NCI-H1436 treated with DMSO at 0.1 percent for 48 hours (cell line): ENCODE data around the gene PTPN13.
"Not testable (repeated sequence)": the region's sequence is repeated elsewhere in the genome, so short reads cannot be mapped to it uniquely, and the experiment has no call there.

Experiments used
- DNase-seq: peaks from one replicate; lab custom pipeline; 2025; lab: John Stamatoyannopoulos, UW

PTPN13 gene

DNA sequence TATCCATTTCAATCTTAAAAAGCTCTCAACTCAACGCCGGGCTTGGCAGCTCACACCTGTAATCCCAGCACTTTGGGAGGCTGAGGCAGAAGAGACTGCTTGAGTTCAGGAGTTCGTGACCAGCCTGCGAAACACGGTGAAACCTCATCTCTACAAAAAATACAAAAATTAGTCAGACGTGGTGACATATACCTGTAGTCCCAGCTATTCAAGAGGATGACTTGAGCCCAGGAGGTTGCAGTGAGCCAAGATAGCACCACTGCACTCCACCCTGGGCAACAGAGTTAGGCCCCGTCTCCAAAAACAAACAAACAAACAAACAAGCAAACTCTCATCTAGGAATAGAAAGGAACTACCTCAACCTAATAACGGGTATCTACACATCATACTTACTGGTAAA lies 50.8 kb downstream of the PTPN13 start:
- no peak for DNase-seq

DNA sequence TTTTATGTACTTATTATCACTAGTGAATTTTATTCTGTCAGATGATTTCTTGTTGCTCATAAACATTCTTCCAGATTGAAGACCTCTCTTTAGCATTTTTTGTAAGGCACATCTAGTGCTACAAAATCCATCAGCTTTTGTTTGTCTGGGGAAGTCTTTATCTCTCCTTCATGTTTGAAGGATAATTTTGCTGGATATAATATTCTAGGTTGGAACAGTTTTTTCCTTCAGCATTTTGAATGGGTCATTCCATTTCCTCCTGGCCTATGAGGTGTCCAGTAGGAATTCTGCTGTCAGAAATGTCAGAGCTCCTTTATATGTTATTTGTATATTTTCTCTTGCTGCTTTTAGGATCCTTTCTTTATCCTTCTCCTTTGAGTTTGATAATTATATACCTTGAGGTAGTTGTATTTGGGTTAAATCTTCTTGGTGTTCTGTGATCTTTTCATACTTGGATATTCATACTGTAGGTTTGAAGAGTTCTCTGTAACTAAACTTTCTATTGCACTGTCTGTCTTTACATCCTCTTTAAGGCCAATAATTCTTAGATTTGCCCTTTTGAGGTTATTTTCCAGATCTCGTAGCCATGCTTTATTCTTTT lies 58.3 kb downstream of the PTPN13 start:
- no peak for DNase-seq

DNA sequence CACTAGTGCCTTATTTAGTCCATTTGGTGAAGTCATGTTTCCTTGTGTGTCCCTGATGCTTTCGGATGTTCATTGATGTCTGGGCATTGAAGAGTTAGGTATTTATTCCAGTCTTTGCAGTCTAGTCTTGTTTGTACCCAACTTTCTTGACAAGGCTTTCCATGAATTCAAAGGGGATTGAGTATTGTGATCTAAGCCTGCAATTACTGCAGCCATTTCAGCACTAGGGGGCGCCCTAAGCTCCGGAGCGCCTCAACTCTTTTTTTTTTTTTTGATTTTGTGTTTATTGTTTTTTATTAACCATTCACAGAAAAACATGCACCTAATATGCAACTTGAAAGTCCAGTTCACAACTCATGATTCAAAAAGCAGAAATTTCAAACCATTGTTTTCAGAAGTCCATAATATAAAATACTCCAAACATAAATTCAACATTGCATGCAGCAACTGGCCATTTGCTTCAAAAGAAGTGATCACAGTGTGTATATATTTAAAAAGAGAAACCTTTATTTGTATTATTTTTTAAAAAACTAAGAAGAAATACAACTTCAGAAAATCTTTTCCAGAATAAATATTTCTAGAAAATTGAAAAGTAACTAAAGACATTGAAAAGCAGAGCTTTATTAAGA lies 59.2 kb downstream of the PTPN13 start:
- no peak for DNase-seq

DNA sequence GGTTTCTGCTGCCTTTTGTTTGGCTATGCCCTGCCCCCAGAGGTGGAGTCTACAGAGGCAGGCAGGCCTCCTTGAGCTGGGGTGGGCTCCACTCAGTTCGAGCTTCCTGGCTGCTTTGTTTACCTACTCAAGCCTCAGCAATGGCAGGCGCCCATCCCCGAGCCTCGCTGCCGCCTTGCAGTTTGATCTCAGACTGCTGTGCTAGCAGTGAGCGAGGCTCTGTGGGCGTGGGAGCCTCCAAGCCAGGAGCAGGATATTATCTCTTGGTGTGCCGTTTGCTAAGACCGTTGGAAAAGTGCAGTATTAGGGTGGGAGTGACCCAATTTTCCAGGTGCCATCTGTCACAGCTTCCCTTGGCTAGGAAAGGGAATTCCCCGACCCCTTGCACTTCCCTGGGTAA lies 62.7 kb downstream of the PTPN13 start:
- DNase-seq = not testable (repeated sequence)

DNA sequence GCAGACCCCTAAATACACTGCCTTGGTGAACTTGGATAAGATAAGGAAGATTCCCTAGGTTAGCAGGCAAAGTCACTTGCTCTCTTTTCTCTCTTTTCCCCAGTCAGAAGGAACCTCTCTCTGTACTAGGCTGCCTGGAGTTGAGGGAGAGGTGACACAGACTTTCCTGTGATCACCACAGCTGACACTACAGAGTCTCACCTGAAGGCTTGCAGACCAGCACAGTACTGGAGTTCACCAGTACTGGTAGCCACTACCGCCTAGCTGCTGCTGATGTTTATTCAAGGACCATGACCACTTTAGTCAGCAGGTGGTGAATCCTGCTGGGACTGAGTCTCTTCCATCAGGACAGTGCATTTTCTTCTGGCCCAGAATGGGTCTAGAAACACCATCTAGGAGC lies 63.3 kb downstream of the PTPN13 start:
- DNase-seq = no peak

DNA sequence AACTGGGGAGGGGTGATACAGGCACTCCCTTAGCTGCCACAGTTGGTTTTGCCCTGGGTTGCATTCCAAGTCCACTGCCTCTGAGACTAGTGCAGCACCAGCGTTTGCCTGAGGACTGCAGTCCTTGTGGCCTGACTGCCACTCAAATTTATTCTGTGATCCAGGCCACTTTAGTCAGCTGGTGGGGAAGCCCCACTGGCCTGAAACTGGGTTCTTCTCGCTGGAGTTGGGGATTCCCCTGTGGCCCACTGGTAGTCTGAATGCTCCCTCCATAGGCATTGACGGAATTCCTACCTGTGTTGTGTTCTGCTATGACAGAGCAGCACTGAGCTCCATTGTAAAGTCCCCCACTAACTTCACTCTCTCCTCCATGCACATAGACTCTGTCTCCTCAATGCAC lies 63.8 kb downstream of the PTPN13 start:
- DNase-seq = no peak

DNA sequence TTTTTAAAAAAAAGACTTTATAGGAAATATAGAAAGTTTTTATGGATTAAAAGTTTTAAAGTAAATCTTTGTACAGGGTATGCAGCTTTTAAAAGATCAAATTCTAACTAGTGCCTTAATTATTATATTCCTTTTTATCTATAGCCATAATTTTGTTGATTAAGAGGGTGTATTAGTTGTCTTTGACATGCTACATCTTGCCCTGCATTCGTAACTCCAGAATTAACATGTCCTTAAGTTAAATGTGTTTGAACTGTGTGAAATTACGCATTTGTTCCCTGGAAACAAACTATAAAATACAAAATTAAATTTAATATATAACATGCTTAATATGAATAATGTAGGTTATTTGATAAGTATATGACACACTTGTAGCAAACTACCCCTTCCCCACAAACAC lies 66.3 kb downstream of the PTPN13 start:
- no peak for DNase-seq

DNA sequence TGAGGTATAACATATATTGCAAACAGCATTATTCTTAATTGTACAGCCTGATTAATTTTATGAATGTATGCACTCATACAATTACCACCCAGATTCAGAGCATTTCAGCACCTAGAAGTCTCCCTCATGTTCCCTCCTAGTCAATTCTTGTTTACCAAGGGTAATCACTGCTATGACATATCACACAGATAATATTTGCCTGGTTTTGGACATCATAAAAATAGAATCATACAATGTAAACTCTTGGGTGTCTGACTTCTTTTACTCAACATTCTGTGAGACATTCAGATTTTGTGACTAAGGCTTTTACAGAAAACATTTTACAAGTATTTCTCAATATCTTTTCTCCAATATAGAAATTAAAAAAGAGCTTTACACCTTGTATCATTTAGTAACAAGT lies 66.9 kb downstream of the PTPN13 start:
- no peak for DNase-seq

DNA sequence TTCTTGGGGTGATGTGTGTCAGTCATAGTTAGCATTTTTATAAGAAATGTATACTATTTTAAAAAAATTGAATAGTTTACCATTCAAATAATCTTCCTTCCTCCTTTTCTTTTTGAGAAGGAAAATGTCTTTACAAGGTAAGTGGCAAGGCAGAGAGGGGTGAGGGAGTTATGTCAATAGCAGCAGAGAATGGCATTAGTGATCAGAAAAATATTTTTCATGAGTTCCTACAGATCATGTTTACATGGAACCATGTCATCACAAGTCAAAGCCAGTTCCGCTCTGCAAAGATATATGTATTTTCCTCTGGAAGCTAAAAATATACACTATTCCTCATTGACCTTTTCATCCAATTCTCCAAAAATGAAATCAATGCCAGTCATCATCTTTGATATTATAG lies 67.3 kb downstream of the PTPN13 start:
- DNase-seq = no peak

DNA sequence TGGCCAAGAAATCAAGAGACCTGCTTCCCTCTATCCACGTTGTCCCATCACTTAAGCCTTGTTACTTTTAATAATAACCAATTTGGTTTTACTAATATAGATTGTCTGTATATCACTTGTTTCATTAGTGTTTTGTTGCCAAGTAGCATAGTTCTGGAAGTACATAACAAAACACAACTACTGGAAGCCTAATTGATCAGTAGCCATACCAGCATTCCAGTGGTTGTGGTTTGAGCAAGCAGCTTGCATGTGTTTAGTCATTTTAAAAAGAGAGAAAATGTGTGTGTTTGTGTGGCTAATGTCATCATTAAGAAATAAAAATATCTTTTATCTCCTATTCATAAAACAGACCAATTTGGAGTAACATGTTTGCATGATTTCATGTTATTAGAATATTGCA lies 70.8 kb downstream of the PTPN13 start:
- DNase-seq = no peak

DNA sequence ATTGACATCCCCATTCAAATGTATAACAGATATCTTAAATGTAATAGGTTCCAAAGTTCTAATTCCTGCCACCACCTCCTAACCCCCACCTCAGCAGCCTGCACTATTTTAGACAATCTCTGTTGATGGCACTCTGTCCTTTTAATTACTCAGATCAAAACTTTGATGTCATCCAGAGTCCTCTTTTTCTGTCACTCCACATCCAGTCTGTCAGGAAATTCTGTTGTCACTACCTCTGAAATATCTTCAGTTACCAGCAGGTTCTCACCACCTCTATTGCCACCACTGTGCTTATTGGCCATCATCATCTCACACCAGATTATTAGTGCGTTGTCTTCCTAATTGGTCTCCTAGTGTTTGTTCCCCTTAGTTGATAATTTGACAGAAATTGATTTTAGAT lies 76.2 kb downstream of the PTPN13 start:
- DNase-seq = no peak

DNA sequence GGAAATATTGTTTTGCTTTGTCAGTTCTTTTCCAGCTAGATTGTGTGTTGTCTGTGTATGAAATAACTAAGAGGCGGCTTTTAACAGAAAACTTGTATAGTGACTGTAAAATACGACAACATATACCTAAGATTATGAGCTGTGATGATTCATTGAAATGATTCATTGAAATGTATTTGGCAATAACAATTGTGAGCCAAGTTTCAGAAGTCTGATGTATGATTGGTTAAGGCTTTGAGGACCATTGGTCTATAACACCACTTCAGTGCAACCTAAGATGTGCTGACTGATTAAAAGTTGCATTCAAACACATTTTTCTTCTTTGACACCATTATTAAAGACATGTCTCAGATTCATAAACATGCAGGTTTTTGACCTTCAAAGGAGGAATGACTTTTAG lies 76.6 kb downstream of the PTPN13 start:
- no peak for DNase-seq

DNA sequence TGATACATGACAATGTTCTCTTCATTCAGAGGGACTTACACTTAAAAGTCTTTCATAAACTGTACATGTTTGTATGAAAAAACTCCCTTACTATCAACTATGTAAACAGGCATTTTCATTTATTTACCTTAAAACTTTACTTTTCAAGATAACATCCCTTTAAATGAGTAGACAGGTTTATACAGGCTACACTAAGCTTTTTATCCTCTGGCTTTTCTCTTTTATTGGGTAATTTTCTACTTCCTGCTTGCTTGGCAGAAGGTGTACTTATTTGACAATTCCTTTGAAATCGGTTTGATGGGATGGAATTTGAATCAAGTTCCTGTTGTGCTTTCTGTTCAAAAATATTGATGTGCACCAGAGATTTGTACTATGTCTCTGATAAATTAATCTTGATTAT lies 81.4 kb downstream of the PTPN13 start:
- no peak for DNase-seq

DNA sequence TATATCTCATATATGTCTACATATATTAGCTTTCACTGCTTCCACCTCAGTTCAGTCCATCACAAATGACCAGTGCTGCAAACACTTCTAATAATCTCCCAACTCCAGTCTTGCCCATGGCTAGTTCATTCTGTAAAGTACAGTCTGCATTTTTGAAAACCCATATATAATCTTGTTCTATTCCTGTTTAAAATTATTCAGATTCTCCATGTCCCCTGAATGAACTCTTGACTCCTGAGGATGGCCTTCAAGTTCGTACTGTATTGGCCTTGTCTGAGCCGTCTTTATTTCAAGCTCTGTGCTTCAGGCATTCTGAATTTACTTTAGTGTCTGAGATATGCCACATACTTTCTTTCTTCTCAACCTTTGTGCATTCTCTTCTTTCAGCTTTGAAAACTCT lies 84.7 kb downstream of the PTPN13 start:
- no peak for DNase-seq

DNA sequence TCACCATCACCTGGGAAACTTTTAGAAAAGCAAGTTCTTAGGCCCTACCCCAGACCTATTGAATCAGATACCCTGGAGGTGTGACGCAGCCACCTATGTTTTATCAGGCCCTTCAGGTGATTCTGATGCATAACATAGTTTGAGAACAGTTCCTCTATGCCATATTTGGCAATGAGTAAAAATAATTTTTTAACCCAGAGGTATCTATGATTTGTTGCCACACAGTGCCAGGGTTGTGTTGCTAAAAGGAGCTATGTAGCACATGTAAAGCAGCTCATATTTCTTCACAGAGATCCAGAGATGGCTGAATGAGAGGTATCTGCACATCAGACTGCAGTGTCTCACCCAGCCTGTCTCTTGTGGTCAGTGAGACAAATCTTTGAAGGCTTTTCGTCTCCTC lies 85.3 kb downstream of the PTPN13 start:
- DNase-seq = no peak

DNA sequence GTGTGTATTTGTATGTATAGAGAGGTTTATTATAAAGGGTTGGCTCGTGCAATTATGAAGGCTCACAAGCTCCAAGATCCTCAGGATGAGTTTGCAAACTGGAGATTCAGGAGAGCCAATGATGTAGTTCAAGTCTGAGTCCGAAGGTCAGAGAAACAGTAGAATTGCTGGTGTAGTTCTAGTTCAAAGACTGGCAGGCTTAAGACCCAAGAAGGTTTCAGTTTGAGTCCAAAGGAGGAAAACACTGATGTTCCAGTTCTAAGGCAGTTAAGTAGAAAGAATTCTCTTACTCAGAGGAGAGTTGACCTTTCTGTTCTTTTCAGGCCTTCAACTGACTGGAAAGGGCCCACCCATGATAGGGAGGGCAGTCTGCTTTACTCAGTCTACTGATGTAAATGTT lies 89.1 kb downstream of the PTPN13 start:
- no peak for DNase-seq

DNA sequence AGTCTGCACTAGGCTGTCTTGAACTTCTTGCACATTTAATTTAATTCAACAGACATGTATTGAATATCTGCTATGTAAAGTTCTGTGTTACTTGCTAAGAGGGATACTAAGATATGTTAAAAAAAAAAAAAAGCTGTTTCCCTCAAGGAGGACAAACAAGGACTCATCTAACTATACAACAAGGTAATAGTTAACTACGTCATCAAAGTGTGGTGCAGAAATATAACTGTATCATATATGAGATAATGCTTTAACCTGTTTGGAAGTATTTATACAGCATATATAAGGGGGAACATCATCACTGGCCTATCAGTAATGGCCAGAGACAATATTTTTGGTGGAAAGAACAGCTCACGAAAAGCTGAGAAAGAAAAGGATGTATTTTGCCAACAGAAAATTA lies 89.9 kb downstream of the PTPN13 start:
- no peak for DNase-seq

DNA sequence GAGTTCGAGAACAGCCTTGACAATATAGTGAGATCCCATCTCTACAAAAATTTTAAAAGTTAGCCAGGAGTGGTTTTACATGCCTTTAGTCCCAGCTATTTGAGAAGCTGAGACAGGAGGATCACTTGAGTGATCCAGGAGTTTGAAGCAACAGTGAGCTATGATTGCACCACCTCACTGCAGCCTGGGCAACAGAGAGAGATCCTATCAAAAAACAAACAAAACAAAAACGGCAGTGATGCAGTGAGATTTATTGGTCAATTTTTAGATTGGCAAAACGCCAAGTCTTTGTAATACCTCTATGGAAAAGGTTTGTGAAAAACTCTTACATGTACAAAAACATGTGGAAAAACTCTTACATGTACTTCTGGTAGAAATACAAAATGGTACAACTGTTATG lies 91.3 kb downstream of the PTPN13 start:
- DNase-seq = no peak

DNA sequence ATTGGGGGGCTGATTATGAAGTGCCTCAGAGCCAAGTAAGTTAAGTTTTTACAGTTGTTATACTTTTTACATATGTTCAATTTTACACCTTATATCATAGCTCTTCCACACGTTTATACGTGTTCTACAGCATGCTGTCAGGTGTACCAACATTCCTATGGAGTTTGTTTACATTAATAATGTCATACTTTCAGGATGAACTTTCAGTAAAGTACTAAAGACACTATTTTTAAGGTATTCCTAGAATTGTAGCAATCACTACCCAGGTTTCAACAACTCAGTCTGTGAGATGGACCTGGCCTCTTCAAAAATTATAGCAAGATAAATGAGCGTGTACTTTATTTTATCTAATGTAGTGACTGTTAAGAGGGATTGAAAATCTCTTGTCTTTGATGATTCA lies 92.6 kb downstream of the PTPN13 start:
- no peak for DNase-seq

DNA sequence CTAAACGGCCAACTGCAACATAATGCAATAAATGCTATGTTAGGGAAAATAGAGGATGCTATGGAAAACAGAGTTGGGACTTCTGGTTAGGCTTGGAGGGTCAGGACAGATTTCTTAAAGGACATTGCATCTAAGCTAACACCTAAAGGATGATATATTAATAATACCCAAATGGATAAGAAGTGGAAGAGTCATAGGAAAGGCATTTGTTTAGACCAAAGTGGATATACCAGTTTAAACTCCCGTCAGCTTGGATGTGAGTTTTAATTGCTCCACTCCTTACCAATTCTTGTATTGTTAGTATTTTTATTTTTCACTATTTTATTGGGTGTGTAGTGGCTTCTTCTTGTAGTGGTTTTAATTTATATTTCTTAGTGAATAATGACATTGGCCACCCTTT lies 93.9 kb downstream of the PTPN13 start:
- no peak for DNase-seq

DNA sequence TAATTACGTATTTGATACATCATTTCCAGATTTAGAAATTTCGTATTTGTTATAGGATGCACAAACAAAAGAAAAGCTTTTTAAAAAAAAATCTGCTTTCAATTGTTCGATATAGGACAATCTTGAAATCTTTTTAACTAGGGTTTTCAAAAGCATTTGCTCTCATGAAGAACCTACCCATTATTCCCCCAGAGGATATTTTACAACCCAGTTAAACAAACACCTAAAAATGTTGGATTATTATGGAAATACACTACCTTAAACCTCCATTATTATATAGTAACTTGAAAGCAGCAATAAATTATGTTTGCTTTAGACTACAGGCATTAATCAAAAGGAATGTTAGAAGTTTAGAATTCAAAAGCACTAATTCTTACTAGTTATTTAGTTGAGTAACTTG lies 110.5 kb downstream of the PTPN13 start:
- DNase-seq = no peak

DNA sequence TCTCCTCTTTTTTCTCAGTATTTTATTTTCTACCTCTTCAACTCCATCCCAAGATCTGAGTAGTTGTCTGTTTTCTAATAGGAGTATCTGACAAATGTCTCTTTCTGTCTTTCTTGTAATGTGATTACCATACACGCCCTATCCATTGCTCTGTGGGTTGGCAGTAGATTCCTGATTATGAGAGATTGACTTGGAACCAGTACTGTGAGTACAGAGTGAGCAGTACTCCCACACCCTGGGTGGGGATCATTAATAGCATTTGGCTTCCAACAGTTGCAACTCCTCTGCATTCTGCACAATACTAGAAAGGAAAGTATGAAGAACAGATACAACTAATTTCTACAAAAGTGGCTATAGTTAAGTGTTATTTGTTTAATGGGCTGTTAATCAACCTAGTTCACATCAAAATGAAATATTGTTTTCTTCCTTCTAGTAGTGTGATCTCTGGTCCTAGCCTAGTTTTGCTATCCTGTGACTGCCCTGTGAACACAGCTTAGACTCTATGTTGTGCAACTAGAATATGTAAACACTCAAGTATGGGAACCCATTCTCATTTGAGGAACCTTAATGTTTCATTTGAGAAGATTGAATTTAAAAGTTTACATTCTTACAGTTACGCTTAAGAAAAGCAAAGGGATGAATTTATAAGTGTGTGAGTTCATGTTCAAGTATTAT lies 112.9 kb downstream of the PTPN13 start:
- DNase-seq = no peak

DNA sequence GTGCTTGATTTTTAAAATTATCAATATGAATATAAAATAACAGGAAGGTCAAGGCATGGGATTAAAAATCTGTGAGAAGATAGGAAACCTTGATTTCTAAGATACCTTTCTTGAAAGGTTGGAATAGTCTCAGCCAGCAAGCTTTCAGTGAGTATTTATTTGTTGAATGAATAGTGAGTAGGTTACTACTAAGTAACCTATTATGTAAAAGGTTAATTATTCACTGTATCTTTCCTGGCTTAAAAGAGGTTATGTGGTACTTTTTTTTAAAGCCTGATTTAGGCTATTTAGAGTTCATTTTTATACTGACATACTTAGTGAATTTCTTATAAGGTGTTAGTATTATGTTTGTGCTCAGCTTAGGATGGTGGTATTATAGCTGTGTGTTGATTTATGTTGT lies 123.5 kb downstream of the PTPN13 start:
- DNase-seq = no peak

DNA sequence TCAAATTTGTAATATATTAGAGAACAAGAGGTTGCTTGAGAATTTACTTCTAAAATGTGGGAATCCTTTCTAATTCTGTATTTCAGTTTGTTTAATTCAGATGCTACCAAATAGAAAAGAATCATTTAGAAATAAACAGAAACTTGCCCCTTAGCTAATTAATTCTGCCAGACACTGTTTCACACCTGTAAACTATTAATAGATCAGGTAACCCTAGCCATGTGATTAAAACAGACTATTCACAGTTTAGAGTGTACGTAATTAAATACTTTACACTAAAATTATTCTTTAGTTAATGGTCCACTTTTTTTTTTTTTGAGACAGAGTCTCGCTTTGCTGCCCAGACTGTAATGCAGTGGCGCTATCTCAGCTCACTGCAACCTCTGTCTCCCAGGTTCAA lies 124.0 kb downstream of the PTPN13 start:
- DNase-seq = no peak
